Memory B cell (primary cell): ENCODE results near the gene LRRC8A.
A peak's percentile ranks its signal among the peaks of the same experiment; 100 is the strongest.

Experiments used
- ATAC-seq: fragments of 150-1000 bp; cut with Tn5 transposase; 2 replicates; pipeline ENCODE4 v1.10.0; 2021; ENCODE audit warnings: low read depth, mild to moderate bottlenecking, moderate library complexity
- DNase-seq, 2 donors: peaks; one replicate each; pipeline ENCODE4 v3.0.0; 2022; ENCODE audit warnings: low spot score in 2 of 2
- H3K27ac Mint-ChIP-seq: one replicate; pipeline ENCODE4 v1.8.0; 2022; ENCODE audit warnings: mild to moderate bottlenecking, moderate library complexity, mixed read lengths
- H3K27me3 Mint-ChIP-seq: one replicate; pipeline ENCODE4 v1.8.0; 2022; ENCODE audit warnings: mixed read lengths
- H3K36me3 Mint-ChIP-seq: one replicate; pipeline ENCODE4 v1.8.0; 2022; ENCODE audit warnings: mild to moderate bottlenecking, mixed read lengths
- H3K4me1 Mint-ChIP-seq: one replicate; pipeline ENCODE4 v1.8.0; 2022; ENCODE audit warnings: mixed read lengths
- H3K4me3 Mint-ChIP-seq: one replicate; pipeline ENCODE4 v1.8.0; 2022; ENCODE audit warnings: mild to moderate bottlenecking, moderate library complexity, mixed read lengths
- H3K9me3 Mint-ChIP-seq: one replicate; pipeline ENCODE4 v1.8.0; 2022; ENCODE audit warnings: mixed read lengths

LRRC8A gene

DNA sequence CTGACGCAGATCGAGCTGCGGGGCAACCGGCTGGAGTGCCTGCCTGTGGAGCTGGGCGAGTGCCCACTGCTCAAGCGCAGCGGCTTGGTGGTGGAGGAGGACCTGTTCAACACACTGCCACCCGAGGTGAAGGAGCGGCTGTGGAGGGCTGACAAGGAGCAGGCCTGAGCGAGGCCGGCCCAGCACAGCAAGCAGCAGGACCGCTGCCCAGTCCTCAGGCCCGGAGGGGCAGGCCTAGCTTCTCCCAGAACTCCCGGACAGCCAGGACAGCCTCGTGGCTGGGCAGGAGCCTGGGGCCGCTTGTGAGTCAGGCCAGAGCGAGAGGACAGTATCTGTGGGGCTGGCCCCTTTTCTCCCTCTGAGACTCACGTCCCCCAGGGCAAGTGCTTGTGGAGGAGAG lies 34.3 kb downstream of the LRRC8A start:
- no peaks in the 10 kb centered on the region for H3K27me3 Mint-ChIP-seq
- no peaks in the 10 kb centered on the region for H3K9me3 Mint-ChIP-seq
- ATAC-seq (no peak), DNase-seq (no peak)
- H3K4me3 Mint-ChIP-seq = no peak overlapping the region
- H3K27ac Mint-ChIP-seq = no peak overlapping the region
- H3K36me3 Mint-ChIP-seq = peaks cover 19% of the 10 kb centered on the region
- H3K4me1 Mint-ChIP-seq = peaks cover 8% of the 10 kb centered on the region

DNA sequence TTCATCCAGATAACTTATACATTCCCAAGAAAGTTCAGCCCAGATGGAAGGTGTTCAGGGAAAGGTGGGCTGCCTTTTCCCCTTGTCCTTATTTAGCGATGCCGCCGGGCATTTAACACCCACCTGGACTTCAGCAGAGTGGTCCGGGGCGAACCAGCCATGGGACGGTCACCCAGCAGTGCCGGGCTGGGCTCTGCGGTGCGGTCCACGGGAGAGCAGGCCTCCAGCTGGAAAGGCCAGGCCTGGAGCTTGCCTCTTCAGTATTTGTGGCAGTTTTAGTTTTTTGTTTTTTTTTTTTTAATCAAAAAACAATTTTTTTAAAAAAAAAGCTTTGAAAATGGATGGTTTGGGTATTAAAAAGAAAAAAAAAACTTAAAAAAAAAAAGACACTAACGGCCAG lies 34.8 kb downstream of the LRRC8A start:
- Mint-ChIP-seq H3K4me1 (peaks cover 8% of the 10 kb centered on the region), H3K36me3 (peaks cover 19% of the 10 kb centered on the region), H3K27me3 (no peaks in the 10 kb centered on the region), H3K27ac (no peak overlapping the region), H3K4me3 (no peak overlapping the region), H3K9me3 (no peaks in the 10 kb centered on the region)
- ATAC-seq = no peak
- no peak for DNase-seq

DNA sequence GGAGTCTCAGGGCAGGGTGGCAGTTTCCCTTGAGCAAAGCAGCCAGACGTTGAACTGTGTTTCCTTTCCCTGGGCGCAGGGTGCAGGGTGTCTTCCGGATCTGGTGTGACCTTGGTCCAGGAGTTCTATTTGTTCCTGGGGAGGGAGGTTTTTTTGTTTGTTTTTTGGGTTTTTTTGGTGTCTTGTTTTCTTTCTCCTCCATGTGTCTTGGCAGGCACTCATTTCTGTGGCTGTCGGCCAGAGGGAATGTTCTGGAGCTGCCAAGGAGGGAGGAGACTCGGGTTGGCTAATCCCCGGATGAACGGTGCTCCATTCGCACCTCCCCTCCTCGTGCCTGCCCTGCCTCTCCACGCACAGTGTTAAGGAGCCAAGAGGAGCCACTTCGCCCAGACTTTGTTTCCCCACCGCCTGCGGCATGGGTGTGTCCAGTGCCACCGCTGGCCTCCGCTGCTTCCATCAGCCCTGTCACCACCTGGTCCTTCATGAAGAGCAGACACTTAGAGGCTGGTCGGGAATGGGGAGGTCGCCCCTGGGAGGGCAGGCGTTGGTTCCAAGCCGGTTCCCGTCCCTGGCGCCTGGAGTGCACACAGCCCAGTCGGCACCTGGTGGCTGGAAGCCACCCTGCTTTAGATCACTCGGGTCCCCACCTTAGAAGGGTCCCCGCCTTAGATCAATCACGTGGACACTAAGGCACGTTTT lies 35.4 kb downstream of the LRRC8A start:
- H3K27ac Mint-ChIP-seq = peak overlapping the region; percentile 47
- no peaks in the 10 kb centered on the region for H3K9me3 Mint-ChIP-seq
- no peak for DNase-seq
- no peak overlapping the region for H3K4me3 Mint-ChIP-seq
- peaks cover 19% of the 10 kb centered on the region for H3K36me3 Mint-ChIP-seq
- ATAC-seq = no peak
- peaks cover 8% of the 10 kb centered on the region for H3K4me1 Mint-ChIP-seq
- H3K27me3 Mint-ChIP-seq = no peaks in the 10 kb centered on the region

DNA sequence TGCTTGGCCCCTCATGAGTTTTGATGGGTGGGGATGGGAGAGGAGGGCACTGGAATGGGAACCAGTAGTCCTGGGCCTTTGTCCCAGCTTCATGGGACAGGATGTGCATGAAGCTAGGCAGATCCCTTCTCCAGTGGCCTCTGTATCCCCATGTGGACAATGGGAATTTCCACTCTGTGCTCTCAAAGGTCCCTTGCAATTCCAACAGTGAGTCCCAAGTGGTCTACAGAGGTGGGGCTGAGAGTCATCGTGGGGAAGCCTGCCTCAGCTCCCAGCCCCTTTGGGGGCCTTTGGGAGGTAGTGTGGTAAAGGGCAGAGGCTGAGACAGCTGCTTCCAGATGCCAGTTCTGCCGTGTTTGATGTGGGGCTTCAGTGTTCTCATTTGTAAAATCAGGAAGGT lies 37.0 kb downstream of the LRRC8A start:
- Mint-ChIP-seq H3K4me3 (no peak overlapping the region), H3K36me3 (peaks cover 15% of the 10 kb centered on the region), H3K27me3 (no peaks in the 10 kb centered on the region), H3K9me3 (no peaks in the 10 kb centered on the region), H3K4me1 (no peaks in the 10 kb centered on the region), H3K27ac (no peak overlapping the region)
- no peak for DNase-seq
- ATAC-seq = no peak

DNA sequence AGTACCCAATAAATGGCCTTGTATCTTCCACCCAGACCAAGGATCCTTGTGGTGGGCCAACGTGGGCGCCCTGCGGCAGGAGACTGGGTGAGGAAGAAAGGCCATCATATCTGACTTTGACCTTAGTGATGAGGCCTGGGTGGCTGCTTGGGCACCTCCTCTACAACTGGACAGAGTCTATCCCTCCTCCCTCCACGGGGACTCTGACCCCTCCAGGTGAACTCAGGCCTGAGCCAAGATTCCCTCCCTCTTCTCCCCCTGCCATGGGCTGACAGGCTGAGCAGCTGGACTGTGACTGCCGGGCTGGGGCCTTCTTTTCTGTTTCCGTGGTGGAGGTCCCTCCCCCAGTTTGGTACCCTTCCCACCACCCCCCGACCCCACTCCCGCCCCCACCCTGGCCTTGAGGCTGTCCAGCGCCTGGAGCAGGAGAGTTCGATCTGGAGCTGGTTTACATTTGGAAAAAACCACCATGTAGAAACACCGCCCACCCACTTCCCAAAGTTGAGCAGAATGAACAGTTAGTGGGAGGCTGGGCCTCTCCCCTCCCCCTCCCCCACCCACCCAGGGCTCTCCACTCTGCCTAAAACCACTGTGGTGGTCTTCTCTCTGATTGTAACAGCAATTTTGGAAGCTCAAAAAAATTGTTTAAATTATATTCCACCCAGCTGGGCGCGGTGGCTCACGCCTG lies 37.6 kb downstream of the LRRC8A start:
- Mint-ChIP-seq H3K4me3 (no peak overlapping the region), H3K4me1 (no peaks in the 10 kb centered on the region), H3K27ac (no peak overlapping the region), H3K9me3 (no peaks in the 10 kb centered on the region), H3K36me3 (peaks cover 15% of the 10 kb centered on the region), H3K27me3 (no peaks in the 10 kb centered on the region)
- no peak for ATAC-seq
- DNase-seq = no peak

DNA sequence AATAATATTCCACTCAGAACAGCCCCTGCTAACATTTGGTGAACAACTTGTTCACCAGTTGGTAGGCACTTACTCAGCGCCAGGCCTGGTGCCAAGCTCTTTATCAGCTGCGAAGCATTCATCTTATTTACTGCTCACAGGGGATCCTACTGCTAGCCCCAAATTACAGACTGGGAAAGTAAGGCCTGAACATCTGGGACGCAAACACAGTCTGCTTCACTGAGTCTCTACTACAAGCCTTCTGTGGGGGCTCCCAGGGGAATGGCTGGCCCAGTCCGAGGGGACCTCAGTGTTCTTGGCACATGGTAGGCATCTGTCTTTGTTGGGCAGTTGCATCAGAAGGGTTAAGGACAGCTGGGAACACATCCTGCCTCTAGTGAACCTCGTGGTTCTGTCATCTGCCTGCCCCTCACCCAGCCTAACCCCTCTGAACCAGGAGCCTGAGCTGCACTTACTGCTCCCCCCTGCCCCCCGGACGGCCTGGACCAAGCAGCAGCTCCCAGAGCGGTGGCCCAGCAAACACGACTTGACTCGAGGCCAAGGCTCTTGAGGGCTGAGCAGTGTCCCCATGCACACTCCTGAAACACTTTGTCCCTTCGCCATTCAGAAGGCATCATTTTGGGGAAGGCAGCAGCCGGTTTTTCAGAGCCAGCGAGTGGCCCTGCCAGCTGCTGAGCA lies 38.6 kb downstream of the LRRC8A start, which contains the start of gene PHYHD1:
Gene PHYHD1 (plus strand): TSS at position 602 of the 678 bp plus-strand sequence. CDS start 1,342 bp downstream, outside the sequence.
- Mint-ChIP-seq H3K36me3 (peaks cover 15% of the 10 kb centered on the region), H3K4me3 (no peak within 1 kb of the TSS), H3K9me3 (no peaks in the 10 kb centered on the region), H3K27ac (peak within 1 kb of the TSS; percentile 38), H3K4me1 (no peaks in the 10 kb centered on the region), H3K27me3 (no peaks in the 10 kb centered on the region)
- ATAC-seq (no peak), DNase-seq (no peak)

DNA sequence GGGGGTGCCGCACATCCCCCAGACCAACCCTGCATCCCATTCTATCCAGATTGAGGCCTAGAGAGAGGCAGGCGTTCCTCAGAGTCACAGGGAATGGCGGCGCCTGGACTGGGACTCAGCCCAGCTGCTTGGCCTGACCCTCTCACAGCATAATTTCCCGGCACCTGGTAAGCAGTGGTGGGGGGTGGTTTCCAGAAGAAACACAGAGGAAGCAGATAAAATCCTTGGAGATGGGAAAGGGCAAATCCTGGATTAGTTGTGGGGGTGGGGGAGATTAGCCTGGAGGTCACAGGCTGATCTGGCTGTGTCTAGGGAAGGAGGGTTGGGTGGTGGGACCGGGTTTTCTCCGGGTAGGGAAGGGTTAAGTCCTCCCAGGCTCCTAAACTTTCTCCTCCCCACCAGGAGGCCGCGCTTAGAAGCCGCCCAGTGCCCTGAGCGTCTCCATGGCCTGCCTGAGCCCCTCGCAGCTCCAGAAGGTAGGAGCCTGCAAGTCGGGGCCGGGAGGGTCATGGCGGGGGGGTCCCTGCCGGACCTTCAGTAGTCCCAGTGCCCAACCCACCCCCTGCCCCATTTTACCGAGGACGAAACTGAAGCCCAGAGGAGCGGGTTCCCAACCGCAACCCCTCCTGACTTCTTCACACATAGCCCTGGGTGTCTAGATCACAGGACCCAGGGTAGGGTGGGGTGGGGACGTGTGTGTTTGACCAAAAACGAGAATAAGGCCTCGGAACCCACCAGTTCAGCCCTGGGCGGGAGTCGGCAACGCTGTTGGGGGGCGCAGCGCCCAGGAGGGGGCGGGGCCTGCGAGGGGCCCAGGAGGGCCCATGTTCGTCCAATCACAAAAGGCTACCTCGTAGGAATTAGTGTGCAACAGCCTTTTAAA lies 40.2 kb downstream of the LRRC8A start:
- Mint-ChIP-seq H3K27me3 (no peaks in the 10 kb centered on the region), H3K27ac (no peak overlapping the region), H3K4me1 (no peaks in the 10 kb centered on the region), H3K4me3 (no peak overlapping the region), H3K9me3 (no peaks in the 10 kb centered on the region), H3K36me3 (peaks cover 11% of the 10 kb centered on the region)
- DNase-seq (no peak), ATAC-seq (no peak)

DNA sequence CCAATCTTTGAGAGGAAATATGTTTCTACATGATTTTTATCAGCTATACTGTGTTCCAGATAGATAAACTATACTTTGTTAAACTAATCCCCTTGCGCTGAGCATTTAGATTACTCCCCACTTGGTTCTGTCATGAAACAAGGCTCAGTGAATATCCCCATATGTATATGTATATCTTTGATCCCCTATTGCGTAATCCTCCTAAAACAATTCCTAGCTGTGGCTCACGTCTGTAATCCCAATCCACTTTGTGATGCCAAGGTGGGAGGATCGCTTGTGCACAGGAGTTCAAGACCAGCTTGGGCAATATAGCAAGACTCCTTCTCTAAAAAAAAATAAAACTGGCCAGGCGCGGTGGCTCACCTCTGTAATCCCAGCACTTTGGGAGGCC lies 41.6 kb downstream of the LRRC8A start:
- Mint-ChIP-seq H3K4me1 (peaks cover 3% of the 10 kb centered on the region), H3K4me3 (no peak overlapping the region), H3K9me3 (no peaks in the 10 kb centered on the region), H3K36me3 (no peaks in the 10 kb centered on the region), H3K27ac (no peak overlapping the region), H3K27me3 (no peaks in the 10 kb centered on the region)
- DNase-seq (no peak), ATAC-seq (no peak)

DNA sequence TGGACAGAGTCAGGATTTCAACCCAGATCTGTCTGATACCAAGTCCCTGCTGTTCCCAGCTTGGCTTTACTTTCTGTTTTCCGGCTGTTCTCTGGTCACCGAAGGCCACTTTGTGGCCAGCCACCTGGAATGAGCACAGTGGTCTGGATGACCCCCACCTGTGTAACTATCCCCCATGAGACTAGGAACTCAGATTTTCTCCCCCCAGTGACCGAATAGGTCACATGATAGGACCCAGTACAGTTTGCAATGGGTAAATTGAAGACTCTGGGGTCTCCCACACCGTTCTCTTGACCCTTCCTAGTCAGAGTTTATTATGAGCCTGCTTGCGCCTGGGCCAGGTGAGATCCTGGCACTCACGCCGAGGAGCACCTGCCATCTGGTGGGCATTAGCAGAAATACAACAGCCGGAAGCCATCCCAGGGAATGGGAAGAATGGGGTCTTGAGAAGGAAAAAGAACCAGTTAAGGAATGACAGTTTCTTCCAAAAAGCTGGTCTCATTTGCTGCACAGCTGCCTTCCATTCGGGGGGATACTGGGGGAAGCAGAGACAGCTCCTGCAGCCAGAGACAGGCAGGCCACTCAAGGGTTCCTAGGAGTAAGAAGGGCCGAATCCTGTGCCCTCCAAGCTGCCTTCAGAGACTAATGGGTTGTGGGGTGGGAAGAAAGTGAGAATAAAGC lies 45.9 kb downstream of the LRRC8A start:
- no peaks in the 10 kb centered on the region for H3K36me3 Mint-ChIP-seq
- no peaks in the 10 kb centered on the region for H3K27me3 Mint-ChIP-seq
- no peak overlapping the region for H3K27ac Mint-ChIP-seq
- peaks cover 3% of the 10 kb centered on the region for H3K4me1 Mint-ChIP-seq
- peak; percentile 77 for ATAC-seq
- no peaks in the 10 kb centered on the region for H3K9me3 Mint-ChIP-seq
- H3K4me3 Mint-ChIP-seq = no peak overlapping the region
- DNase-seq = peak; percentile 45 to 55

DNA sequence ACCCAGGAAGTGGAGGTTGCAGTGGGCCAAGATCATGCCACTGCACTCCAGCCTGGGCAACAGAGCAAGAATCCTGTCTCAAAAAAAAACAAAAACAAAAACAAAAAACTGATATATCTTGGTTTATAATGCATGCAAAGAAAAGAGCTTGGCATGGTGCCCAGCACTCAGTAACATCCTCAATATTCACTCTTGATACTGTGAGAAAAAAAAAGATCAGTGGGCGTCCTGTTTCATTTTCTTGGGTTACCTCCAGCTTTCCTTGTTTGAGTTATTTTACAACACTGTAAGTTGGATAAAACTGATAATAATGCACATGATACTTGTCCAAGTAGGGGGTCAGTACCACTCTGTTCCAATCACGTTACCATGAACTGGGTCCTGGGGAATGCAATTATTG lies 46.7 kb downstream of the LRRC8A start:
- no peaks in the 10 kb centered on the region for H3K36me3 Mint-ChIP-seq
- ATAC-seq = no peak
- H3K27ac Mint-ChIP-seq = no peak overlapping the region
- no peak for DNase-seq
- H3K4me1 Mint-ChIP-seq = peaks cover 3% of the 10 kb centered on the region
- H3K9me3 Mint-ChIP-seq = no peaks in the 10 kb centered on the region
- H3K27me3 Mint-ChIP-seq = no peaks in the 10 kb centered on the region
- no peak overlapping the region for H3K4me3 Mint-ChIP-seq

DNA sequence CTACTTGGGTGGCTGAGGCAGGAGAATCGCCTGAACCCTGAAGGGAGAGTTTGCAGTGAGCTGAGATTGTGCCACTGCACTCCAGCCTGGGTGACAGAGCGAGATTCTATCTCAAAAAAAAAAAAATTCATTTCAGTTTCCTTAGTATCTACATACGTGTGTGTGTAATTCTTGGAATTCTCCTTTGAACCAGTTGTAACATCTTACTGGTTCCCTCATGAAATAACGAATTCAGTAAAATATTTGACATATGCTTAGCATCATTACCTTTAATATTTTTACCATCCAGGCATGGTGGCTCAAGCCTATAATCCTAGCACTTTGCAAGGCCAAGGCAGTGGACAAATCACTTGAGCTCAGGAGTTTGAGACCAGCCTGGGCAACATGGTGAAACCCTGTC lies 47.6 kb downstream of the LRRC8A start:
- Mint-ChIP-seq H3K27me3 (no peaks in the 10 kb centered on the region), H3K4me3 (no peak overlapping the region), H3K27ac (no peak overlapping the region), H3K9me3 (no peaks in the 10 kb centered on the region), H3K36me3 (no peaks in the 10 kb centered on the region), H3K4me1 (peaks cover 3% of the 10 kb centered on the region)
- DNase-seq (no peak), ATAC-seq (no peak)

DNA sequence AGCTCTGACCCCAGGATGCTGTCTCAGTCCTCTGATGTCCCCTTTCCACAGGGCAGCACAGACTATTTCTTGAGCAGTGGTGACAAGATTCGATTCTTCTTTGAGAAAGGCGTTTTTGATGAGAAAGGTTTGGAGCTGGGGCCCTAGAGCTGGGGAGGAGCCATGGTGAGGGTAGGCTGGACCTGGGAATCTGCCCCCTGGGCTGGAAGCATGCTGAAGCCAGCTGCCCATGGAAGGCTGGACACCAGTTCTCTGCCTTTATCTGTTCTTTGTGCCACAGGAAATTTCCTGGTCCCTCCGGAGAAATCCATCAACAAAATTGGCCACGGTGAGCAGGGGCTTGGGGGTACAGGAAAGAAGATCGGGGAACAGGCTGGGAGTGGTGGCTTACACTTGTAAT lies 51.8 kb downstream of the LRRC8A start:
- Mint-ChIP-seq H3K27me3 (no peaks in the 10 kb centered on the region), H3K27ac (no peak overlapping the region), H3K36me3 (no peaks in the 10 kb centered on the region), H3K9me3 (no peaks in the 10 kb centered on the region), H3K4me1 (no peaks in the 10 kb centered on the region), H3K4me3 (no peak overlapping the region)
- ATAC-seq (no peak), DNase-seq (no peak)

DNA sequence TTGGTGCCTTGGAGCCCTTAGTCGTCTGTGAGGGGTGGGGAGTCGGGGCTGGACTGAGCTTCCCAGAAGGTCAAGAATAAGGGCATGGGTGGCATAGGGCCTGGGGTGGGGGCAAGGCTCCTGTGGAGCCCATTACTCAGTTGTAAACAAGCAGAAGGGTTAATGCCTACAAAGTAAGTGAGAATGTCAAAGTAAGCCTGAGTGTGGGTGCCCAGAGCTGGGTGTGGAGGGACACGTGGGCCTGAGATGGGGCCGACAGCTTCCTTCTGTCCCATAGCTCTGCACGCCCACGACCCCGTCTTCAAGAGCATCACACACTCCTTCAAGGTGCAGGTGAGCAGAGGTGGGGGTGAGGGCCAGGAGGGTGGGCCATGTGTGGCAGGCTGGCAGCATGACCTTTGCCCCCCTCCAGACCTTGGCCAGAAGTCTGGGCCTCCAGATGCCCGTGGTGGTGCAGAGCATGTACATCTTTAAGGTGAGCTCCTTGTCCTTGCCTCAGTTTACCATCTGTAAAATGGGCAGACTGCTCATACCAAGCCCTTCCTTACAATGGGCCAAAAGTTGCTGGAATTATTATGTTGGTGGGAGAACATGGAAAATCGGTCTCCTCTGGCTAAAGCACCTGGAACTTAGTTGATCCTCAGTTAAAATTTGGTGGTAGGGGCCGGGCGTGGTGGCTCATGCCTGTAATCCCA lies 54.4 kb downstream of the LRRC8A start:
- Mint-ChIP-seq H3K36me3 (no peaks in the 10 kb centered on the region), H3K9me3 (no peaks in the 10 kb centered on the region), H3K4me3 (no peak overlapping the region), H3K4me1 (no peaks in the 10 kb centered on the region), H3K27me3 (no peaks in the 10 kb centered on the region), H3K27ac (no peak overlapping the region)
- DNase-seq (no peak), ATAC-seq (no peak)
